GM12878 (cell line): Measurements from ENCODE around the gene POLR1D. TPM values are rescaled to one million over a fixed set of nuclear protein-coding genes. Genes with fewer than 3 reads are reported as not detected.
A peak's percentile ranks its signal among the peaks of the same experiment; 100 is the strongest.

Source experiments
- ASH2L ChIP-seq: fragments of 300-600, 200-600 bp; sonication (generic); IDR thresholded peaks from 2 replicates; pipeline ENCODE4 v1.6.1; 2017; ENCODE audit warnings: low read depth, mild to moderate bottlenecking, borderline replicate concordance
- BCL11A ChIP-seq: IDR thresholded peaks from 2 replicates; pipeline ENCODE4 v1.6.1; 2011; ENCODE audit warnings: low read depth, low read length
- BRCA1 ChIP-seq: IDR thresholded peaks from 2 replicates; pipeline ENCODE4 v1.6.1; 2011; ENCODE audit warnings: low read depth, low read length, improper control_type of control experiment
- CHD4 ChIP-seq: fragments of 200-600 bp; sonication (generic); IDR thresholded peaks from 2 replicates; pipeline ENCODE4 v1.6.1; 2016; ENCODE audit warnings: mild to moderate bottlenecking
- CREB1 ChIP-seq: IDR thresholded peaks from 2 replicates; pipeline ENCODE4 v1.6.1; 2012; ENCODE audit warnings: low read depth, mild to moderate bottlenecking, inconsistent platforms
- CTCF ChIP-seq, 3 experiments: IDR thresholded peaks in 2 of 3; conservative IDR thresholded peaks in 1 of 3; 2 replicates each; pipeline ENCODE4 v1.5.1; 2011; ENCODE audit warnings: low read depth in 3 of 3, low read length in 3 of 3, mild to moderate bottlenecking in 3 of 3, control low read depth in 2 of 3, moderate library complexity in 2 of 3, inconsistent platforms in 1 of 3, mixed read lengths in 1 of 3; ENCODE audit not compliant: control insufficient read depth in 2 of 3, insufficient read depth in 1 of 3; ENCODE audit errors: extremely low read depth in 1 of 3
- DPF2 ChIP-seq: fragments of 450-650 bp; IDR thresholded peaks from 2 replicates; pipeline ENCODE4 v1.6.1; 2017; ENCODE audit warnings: mild to moderate bottlenecking
- EGR1 ChIP-seq, 2 experiments: IDR thresholded peaks; 1 replicate in 1 of 2; 2 replicates in 1 of 2; pipeline ENCODE4 v1.6.1; 2011 to 2012; ENCODE audit warnings: low read depth in 2 of 2, low read length in 2 of 2, borderline replicate concordance in 1 of 2, mild to moderate bottlenecking in 1 of 2, moderate library complexity in 1 of 2
- FOXK2 ChIP-seq: fragments of 450-650 bp; IDR thresholded peaks from 2 replicates; pipeline ENCODE4 v1.6.1; 2017; ENCODE audit warnings: mild to moderate bottlenecking, moderate library complexity
- IKZF2 ChIP-seq, 2 experiments: fragments of 450-650 bp; IDR thresholded peaks; 2 replicates each; pipeline ENCODE4 v1.6.1; 2017; ENCODE audit warnings: mild to moderate bottlenecking in 2 of 2, moderate library complexity in 2 of 2
- KDM1A ChIP-seq: fragments of 200-600 bp; sonication (generic); IDR thresholded peaks from 2 replicates; pipeline ENCODE4 v1.6.1; 2016; ENCODE audit warnings: borderline replicate concordance
- MAX ChIP-seq: IDR thresholded peaks from 2 replicates; pipeline ENCODE4 v1.6.1; 2012; ENCODE audit warnings: low read depth, low read length, improper control_type of control experiment
- NBN ChIP-seq: fragments of 450-650 bp; IDR thresholded peaks from 2 replicates; pipeline ENCODE4 v1.6.1; 2016
- NFIC ChIP-seq: IDR thresholded peaks from 2 replicates; pipeline ENCODE4 v1.6.1; 2012; ENCODE audit warnings: low read depth, mild to moderate bottlenecking, inconsistent platforms, low read length, moderate library complexity
- POLR2AphosphoS2 ChIP-seq: IDR thresholded peaks from 2 replicates; pipeline ENCODE4 v1.6.1; 2011; ENCODE audit warnings: low read depth, mild to moderate bottlenecking, low read length, improper control_type of control experiment, moderate library complexity
- POU2F2 ChIP-seq: IDR thresholded peaks from 3 replicates; pipeline ENCODE4 v1.6.1; 2011; ENCODE audit warnings: low read depth, mild to moderate bottlenecking, low read length, borderline replicate concordance
- RBBP5 ChIP-seq: fragments of 200-600 bp; sonication (generic); conservative IDR thresholded peaks from 2 replicates; pipeline ENCODE4 v1.6.1; 2016
- RELA ChIP-seq: fragments of 450-650 bp; IDR thresholded peaks from 2 replicates; pipeline ENCODE4 v1.8.0; 2014; ENCODE audit warnings: borderline replicate concordance; ENCODE audit not compliant: partially characterized antibody
- SMAD5 ChIP-seq: IDR thresholded peaks from 2 replicates; pipeline ENCODE4 v1.6.1; 2016; ENCODE audit warnings: antibody characterized with exemption, low read depth
- SMARCA5 ChIP-seq: fragments of 450-650 bp; IDR thresholded peaks from 2 replicates; pipeline ENCODE4 v1.6.1; 2017; ENCODE audit warnings: mild to moderate bottlenecking
- SP1 ChIP-seq: IDR thresholded peaks from one replicate; pipeline ENCODE4 v1.6.1; 2011; ENCODE audit warnings: low read depth, low read length
- SRF ChIP-seq, 2 experiments: IDR thresholded peaks; 2 replicates each; pipeline ENCODE4 v1.6.1; 2011; ENCODE audit warnings: low read depth in 2 of 2, low read length in 2 of 2, mild to moderate bottlenecking in 1 of 2, moderate library complexity in 1 of 2
- STAT1 ChIP-seq: fragments of 450-650 bp; conservative IDR thresholded peaks from 2 replicates; pipeline ENCODE4 v1.6.1; 2014; ENCODE audit warnings: antibody characterized with exemption, mild to moderate bottlenecking
- STAT3 ChIP-seq: IDR thresholded peaks from 2 replicates; pipeline ENCODE4 v1.6.1; 2011; ENCODE audit warnings: low read depth, low read length, improper control_type of control experiment
- YY1 ChIP-seq: IDR thresholded peaks from 2 replicates; pipeline ENCODE4 v1.6.1; 2011; ENCODE audit warnings: low read depth, mild to moderate bottlenecking, low read length
- ZNF217 ChIP-seq: fragments of 450-650 bp; IDR thresholded peaks from 2 replicates; pipeline ENCODE4 v1.6.1; 2017; ENCODE audit warnings: antibody characterized with exemption, mild to moderate bottlenecking
- ZNF622 ChIP-seq: fragments of 450-650 bp; IDR thresholded peaks from 2 replicates; pipeline ENCODE4 v1.6.1; 2017; ENCODE audit warnings: mild to moderate bottlenecking, inconsistent platforms
- polyA plus RNA-seq, 11 experiments: library from polyadenylated mRNA; depleted of rRNA in 4 of 11; unstranded in 6 of 11; stranded (reverse) in 5 of 11; fragments of >200 nt; fragmentation: Nextera tagmentation in 4 of 11; fragmentation: Illumina TruSeq in 1 of 11; extraction: Ambion mirVana in 4 of 11; extraction: Trizol in 1 of 11; gene quantifications; 1 replicate in 1 of 11; 2 replicates in 10 of 11; pipeline versions ENCODE4 v1.2.1 to v1.2.3, GENCODE V29; 2011 to 2016; ENCODE audit warnings: inconsistent platforms in 2 of 11, missing spikeins in 2 of 11, low read depth in 1 of 11
- total RNA-seq, 4 experiments: library from RNA; depleted of rRNA in 3 of 4; stranded (reverse); fragments of >200 nt in 3 of 4; fragmentation: Illumina TruSeq in 1 of 4; extraction: Trizol in 1 of 4; gene quantifications; 2 replicates each; pipeline versions ENCODE4 v1.2.1 to v1.2.3, GENCODE V29; 2013 to 2021
- TF ChIP-seq, protein P1 (sequence below): fragments of 150-350 bp; IDR thresholded peaks from 2 replicates; pipeline ENCODE4 v1.6.1; 2014; ENCODE audit warnings: mild to moderate bottlenecking, low read depth, low read length
- TF ChIP-seq, protein P2 (sequence below): IDR thresholded peaks from 2 replicates; pipeline ENCODE4 v1.6.1; 2012; ENCODE audit warnings: low read depth, low read length, improper control_type of control experiment

POLR1D gene
- total and polyA plus RNA-seq, 10 of the 15 experiments (the other 5 are each of a cell fraction or from before 2014, with no cell fraction given): 119 to 223 (median 160) TPM

DNA sequence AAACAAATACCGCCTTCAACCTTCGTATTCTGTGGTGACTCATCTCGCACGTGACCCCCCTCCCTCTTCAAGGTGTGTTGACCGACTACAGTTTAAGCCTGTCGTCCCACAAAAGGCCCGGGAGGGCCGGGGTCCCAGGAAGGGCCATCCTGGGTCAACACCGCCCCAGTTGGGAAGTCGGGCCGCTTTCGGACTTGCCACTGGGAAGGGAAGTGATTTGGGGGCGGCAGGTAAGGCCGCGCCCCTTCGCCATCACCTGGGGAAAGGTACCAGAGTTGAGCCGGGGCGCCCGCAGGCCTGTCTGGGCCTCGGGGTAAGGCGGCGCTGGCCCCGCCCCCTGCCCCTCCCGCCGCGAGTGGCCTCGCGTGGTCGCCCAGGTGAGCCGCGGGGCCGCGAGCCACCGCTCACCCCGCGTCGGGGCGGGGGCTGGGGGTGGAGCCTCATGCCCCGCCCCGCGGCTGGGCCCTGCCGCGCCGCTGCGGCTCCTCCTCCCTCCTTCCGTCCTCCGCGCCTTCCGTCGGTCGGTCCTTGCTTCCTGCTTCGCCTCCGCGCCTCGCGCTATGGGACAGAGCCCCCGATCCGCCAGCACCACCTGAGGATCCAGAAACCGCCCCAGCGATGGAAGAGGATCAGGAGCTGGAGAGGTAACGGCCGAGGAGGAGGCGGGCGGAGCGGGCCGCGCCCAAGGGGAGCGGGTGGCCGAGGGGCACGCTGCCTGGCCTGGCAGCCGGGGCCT is at the start of gene POLR1D (continued):
- TF ChIP-seq ASH2L (peak; percentile 63; the same call in 1 of the 2 replicates), DPF2 (0 out of 2 replicates have a peak, but pooled peaks have one; percentile 51), IKZF2 (IDR thresholded peaks at IDR 0.05) (peak in 1 of 2 experiments; percentile 34; a peak in 1 of 4 replicates), MAX (peak; percentile 42; the same call in 1 of the 2 replicates), POU2F2 (0 out of 3 replicates have a peak, but pooled peaks have one; percentile 13), YY1 (0 out of 2 replicates have a peak, but pooled peaks have one; percentile 19), BRCA1 (no peak), NFIC (no peak), EGR1 (IDR thresholded peaks at IDR 0.05; ENCODE audit: borderline replicate concordance in 1 of 2, low read depth in 2 of 2, low read length in 2 of 2) (peak in 1 of 2 experiments; percentile 30; a peak in 1 of 3 replicates), CREB1 (0 out of 2 replicates have a peak, but pooled peaks have one; percentile 22), POLR2AphosphoS2 (peak; percentile 89), KDM1A (no peak), STAT1 (no peak), SP1 (peak; percentile 69), SMARCA5 (peak; percentile 20; the same call in 1 of the 2 replicates), SMAD5 (peak; percentile 80; the same call in 1 of the 2 replicates), SRF (IDR thresholded peaks at IDR 0.05; ENCODE audit: low read depth in 2 of 2, low read length in 2 of 2) (no peak), CTCF (IDR thresholded peaks at IDR 0.05 in 2 of 3, conservative IDR thresholded peaks at IDR 0.05 in 1 of 3; ENCODE audit: control insufficient read depth in 2 of 3, extremely low read depth in 1 of 3, insufficient read depth in 1 of 3, low read depth in 3 of 3, low read length in 3 of 3) (no peak), FOXK2 (no peak; the same call in 1 of the 2 replicates), ZNF217 (peak; percentile 85), ZNF622 (no peak), RBBP5 (no peak), STAT3 (no peak), NBN (peak; percentile 50), RELA (peak; percentile 48), BCL11A (no peak; the same call in 1 of the 2 replicates), CHD4 (no peak)
- TF ChIP-seq, protein P1, sequence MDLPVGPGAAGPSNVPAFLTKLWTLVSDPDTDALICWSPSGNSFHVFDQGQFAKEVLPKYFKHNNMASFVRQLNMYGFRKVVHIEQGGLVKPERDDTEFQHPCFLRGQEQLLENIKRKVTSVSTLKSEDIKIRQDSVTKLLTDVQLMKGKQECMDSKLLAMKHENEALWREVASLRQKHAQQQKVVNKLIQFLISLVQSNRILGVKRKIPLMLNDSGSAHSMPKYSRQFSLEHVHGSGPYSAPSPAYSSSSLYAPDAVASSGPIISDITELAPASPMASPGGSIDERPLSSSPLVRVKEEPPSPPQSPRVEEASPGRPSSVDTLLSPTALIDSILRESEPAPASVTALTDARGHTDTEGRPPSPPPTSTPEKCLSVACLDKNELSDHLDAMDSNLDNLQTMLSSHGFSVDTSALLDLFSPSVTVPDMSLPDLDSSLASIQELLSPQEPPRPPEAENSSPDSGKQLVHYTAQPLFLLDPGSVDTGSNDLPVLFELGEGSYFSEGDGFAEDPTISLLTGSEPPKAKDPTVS: no peak
- TF ChIP-seq, protein P2, sequence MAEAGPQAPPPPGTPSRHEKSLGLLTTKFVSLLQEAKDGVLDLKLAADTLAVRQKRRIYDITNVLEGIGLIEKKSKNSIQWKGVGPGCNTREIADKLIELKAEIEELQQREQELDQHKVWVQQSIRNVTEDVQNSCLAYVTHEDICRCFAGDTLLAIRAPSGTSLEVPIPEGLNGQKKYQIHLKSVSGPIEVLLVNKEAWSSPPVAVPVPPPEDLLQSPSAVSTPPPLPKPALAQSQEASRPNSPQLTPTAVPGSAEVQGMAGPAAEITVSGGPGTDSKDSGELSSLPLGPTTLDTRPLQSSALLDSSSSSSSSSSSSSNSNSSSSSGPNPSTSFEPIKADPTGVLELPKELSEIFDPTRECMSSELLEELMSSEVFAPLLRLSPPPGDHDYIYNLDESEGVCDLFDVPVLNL: no peak
